ENCODE results near the gene CROCC. TPM values are rescaled to one million over a fixed set of nuclear protein-coding genes. Genes with fewer than 3 reads are reported as not detected.
"Not testable (repeated sequence)": the region's sequence is repeated elsewhere in the genome, so short reads cannot be mapped to it uniquely, and the experiment has no call there.

The CROCC gene
- total RNA-seq, 4 donors from 2014 or later = 15.2 to 33.1 (median 22.1) TPM

DNA sequence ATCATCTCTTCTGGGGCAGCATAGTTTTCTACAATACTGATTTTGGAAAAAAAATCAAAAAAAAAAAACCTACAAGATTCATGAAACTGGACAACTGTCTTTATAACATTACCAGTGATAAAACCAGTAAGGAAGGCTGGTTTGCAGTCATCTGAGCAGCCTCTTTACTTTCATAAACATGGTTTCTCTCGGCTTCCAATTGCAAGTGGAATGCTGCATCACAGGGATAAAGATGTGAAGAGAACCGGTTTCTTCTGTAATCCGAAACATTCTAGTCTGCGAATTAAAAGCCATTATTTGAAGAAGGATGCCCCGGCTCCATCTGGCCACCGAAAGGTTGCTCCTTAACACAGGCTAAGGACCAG lies 26.5 kb upstream of the CROCC start:
- DNase-seq; H3K4me1 ChIP-seq; intact Hi-C loops (cut with DNase I); H3K9me3 ChIP-seq; H3K36me3 ChIP-seq; H3K27me3 ChIP-seq: not testable (repeated sequence)
- TF ChIP-seq POLR2A (IDR thresholded peaks at IDR 0.05) = peak in 1 of 2 donors; percentile 40
- Histone ChIP-seq H3K4me3 (replicated peaks in 1 of 3) (peak overlapping the region in 2 of 3 donors; percentile 7 to 24), H3K27ac (peak overlapping the region; percentile 82 to 98 (median 90))
- WGBS, 2 donors = 3 to 6% methylated on average over 5 of the region's 6 CpGs

DNA sequence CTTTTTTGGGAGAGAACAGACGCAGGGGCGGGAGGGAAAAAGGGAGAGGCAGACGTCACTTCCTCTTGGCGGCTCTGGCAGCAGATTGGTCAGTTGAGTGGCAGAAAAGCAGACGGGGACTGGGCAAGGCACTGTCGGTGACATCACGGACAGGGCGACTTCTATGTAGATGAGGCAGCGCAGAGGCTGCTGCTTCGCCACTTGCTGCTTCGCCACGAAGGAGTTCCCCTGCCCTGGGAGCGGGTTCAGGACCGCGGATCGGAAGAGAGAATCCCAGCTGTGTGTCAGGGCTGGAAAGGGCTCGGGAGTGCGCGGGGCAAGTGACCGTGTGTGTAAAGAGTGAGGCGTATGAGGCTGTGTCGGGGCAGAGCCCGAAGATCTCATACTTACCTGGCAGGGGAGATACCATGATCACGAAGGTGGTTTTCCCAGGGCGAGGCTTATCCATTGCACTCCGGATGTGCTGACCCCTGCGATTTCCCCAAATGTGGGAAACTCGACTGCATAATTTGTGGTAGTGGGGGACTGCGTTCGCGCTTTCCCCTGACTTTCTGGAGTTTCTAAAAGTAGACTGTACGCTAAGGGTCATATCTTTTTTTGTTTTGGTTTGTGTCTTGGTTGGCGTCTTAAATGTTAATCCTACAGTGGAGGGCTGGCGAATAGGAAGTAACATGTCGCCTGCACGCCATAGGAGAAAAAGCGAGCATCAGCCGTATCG lies 26.0 kb upstream of the CROCC start, which contains the start of gene RNU1-2:
Gene RNU1-2, plus strand, starts transcription at position 383 of the 718 bp plus-strand sequence.
- peak in 1 of 2 donors; percentile 36 for TF ChIP-seq POLR2A (IDR thresholded peaks at IDR 0.05)

DNA sequence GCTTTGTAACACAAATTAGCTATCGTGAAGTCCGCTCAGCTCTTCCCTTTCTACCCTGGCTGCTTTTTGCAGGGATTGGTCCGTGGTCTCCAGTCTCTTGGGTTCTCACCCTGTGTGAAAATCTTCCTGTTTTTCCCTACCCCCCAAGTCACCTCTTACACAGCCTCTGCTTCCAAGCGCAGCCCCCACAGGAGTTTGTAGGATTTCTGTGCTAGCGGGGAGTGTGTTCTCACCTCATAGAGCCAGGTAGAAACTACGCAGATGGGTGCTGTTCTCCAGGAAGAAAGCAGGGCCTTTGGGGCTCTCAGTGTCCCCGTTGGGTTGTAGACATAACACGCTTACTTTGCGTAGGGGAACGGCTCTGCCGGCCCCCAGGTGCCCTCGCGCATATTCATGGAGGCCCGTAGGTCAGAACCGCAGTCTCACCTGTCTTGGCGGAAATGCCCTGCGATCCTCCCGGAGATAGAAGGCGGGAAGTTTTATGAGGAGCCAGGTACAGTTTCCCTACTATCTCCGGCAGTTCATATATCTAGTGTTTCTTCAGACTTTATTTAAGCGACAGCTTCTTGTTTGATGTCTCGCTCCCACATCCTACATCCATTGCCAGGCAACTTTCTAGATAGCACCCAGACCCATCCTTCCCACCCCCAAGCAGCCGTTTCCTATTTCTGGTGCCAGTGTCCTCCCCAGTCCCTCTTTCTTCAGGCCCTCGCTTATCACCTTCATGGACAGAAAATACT lies 25.2 kb upstream of the CROCC start:
- WGBS, 2 donors = 34 to 39% methylated on average over 23 to 24 of the region's 24 CpGs
- H3K27me3 ChIP-seq; intact Hi-C loops (cut with DNase I); H3K9me3 ChIP-seq; DNase-seq; H3K36me3 ChIP-seq; H3K4me3 ChIP-seq (replicated peaks in 1 of 3); H3K4me1 ChIP-seq: not testable (repeated sequence)
- H3K27ac ChIP-seq = peak overlapping the region; percentile 67 to 98 (median 90)

More for the DNA sequence above, 26.0 kb upstream of the CROCC start, which contains the start of gene RNU1-2:
- Histone ChIP-seq H3K27ac (peak within 1 kb of the TSS; percentile 82 to 98 (median 90)), H3K4me3 (replicated peaks in 1 of 3) (peak within 1 kb of the TSS in 2 of 3 donors; percentile 7 to 24)
- intact Hi-C loops (cut with DNase I); H3K4me1 ChIP-seq; H3K27me3 ChIP-seq; H3K36me3 ChIP-seq; H3K9me3 ChIP-seq: not testable (repeated sequence)
- peak; percentile 87 to 93 for DNase-seq
- WGBS, 2 donors = 0% methylated on average over 16 to 21 of the region's 39 CpGs

DNA sequence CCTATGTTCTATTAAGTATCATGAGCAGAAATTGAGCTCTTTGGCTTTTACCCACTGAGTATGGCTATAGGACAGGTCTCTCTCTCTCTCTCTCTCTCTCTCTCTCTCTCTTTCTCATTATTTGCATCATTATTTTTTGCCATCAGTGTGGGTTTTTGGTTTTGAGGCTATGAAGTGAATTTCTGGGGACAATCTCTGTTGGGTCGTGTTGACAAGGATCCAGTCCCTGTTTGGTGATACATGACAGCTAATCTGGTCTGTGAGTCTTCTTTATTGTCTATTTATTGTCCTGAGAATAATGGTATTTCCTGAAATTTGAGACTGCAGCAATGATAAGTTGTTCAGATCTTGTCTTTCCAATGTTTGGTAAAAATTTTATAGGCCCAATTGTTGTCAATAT lies 24.1 kb upstream of the CROCC start:
- 58 to 62% methylated on average over 1 of the region's 1 CpG for WGBS, 2 donors
- H3K4me3 ChIP-seq (replicated peaks in 1 of 3); DNase-seq; H3K36me3 ChIP-seq; H3K9me3 ChIP-seq; H3K27ac ChIP-seq; H3K4me1 ChIP-seq; intact Hi-C loops (cut with DNase I); H3K27me3 ChIP-seq: not testable (repeated sequence)

DNA sequence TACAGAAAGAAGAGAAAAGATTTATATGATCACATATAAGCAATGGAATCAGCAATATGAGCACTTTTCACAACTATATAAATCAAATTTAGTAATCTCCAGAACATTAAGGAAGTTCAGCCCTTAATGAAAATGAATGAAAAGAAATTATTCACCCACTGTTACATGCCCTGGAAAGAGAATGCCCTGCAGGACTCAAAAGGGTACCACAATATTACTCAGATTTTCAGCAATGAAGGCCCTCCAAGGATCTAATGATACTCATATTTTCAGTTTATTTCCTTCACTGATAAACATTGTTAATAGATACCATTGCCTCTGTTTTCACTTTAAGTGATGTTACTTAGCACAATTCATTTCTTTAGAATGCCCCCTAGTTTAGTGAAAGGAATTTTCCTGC lies 23.4 kb upstream of the CROCC start:
- H3K27ac ChIP-seq; DNase-seq; H3K27me3 ChIP-seq; H3K9me3 ChIP-seq; intact Hi-C loops (cut with DNase I); H3K4me3 ChIP-seq (replicated peaks in 1 of 3); H3K36me3 ChIP-seq; H3K4me1 ChIP-seq: not testable (repeated sequence)

DNA sequence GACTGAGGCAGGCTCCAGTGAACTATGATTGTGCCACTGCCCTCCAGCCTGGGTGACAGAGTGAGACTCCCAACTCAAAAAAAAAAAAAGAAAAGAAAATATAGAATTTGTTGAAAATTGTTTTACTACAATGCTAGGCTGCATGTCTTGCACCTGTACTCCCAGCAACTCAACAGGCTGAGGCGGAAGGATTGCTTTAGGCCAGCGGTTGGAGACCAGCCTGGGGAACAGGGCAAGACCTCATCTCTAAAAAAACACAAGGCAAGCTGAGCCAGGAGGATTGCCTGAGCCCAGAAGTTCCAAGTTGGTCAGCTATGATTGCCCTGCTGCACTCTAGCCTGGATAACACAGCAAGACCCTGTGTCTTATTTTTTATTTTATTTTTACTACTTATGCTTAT lies 22.7 kb upstream of the CROCC start:
- H3K4me3 ChIP-seq (replicated peaks in 1 of 3); H3K27me3 ChIP-seq; H3K27ac ChIP-seq; intact Hi-C loops (cut with DNase I); H3K9me3 ChIP-seq; H3K36me3 ChIP-seq; DNase-seq; H3K4me1 ChIP-seq: not testable (repeated sequence)
- WGBS, 2 donors = 55 to 78% methylated on average over 2 of the region's 2 CpGs

DNA sequence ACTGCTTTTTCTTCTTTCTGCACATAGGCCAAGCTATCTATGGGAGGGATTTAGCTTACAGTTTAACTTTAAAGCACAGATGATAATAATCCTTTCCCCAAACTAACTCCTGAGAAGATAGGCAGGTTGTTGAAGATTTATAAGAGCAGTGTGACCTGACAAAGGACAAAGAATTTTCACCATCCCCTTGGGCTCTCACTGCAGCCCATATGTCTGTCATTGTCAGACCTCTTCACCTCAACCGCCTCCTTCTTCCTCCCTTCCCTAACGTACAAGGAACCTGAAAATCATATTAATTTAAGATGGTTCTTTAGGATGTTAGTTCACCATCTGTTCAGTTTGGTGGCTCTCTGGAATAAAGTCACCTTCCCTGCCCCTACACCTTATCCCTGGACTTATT lies 21.0 kb upstream of the CROCC start:
- no peak overlapping the region for H3K27ac ChIP-seq
- no peak for TF ChIP-seq POLR2A (IDR thresholded peaks at IDR 0.05)
- TF ChIP-seq, protein P1, sequence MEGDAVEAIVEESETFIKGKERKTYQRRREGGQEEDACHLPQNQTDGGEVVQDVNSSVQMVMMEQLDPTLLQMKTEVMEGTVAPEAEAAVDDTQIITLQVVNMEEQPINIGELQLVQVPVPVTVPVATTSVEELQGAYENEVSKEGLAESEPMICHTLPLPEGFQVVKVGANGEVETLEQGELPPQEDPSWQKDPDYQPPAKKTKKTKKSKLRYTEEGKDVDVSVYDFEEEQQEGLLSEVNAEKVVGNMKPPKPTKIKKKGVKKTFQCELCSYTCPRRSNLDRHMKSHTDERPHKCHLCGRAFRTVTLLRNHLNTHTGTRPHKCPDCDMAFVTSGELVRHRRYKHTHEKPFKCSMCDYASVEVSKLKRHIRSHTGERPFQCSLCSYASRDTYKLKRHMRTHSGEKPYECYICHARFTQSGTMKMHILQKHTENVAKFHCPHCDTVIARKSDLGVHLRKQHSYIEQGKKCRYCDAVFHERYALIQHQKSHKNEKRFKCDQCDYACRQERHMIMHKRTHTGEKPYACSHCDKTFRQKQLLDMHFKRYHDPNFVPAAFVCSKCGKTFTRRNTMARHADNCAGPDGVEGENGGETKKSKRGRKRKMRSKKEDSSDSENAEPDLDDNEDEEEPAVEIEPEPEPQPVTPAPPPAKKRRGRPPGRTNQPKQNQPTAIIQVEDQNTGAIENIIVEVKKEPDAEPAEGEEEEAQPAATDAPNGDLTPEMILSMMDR (IDR thresholded peaks at IDR 0.05) = peak in 1 of 6 experiments; percentile 25
- intact Hi-C loops (cut with DNase I) = no loop called here
- no peaks in the 10 kb centered on the region for H3K9me3 ChIP-seq
- H3K36me3 ChIP-seq = no peaks in the 10 kb centered on the region
- no peak for DNase-seq
- H3K4me1 ChIP-seq = peaks cover 3 to 13% of the 10 kb centered on the region in 2 donors
- no peak overlapping the region for H3K4me3 ChIP-seq (replicated peaks in 1 of 3)
- WGBS, 2 donors = 58 to 80% methylated on average over 2 of the region's 2 CpGs
- no peaks in the 10 kb centered on the region for H3K27me3 ChIP-seq

DNA sequence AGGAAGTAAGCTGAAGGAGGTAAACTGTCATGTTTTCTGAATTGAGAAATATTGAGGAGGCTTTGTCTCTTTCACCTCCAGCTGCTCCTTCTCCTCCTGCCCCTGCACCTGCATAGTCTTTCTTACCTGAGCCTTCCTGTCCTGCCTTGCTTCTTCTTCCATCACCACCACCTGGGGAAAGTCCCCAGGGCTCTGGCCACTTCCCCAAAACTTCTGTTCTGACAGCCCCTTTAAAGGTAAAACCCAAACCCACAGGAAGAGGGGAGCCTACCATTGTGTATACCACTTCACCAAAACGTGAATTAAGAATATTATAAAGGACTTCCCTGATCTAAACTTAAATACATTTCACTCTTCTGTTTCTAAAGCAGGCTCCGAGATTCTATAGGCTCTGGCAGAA lies 20.4 kb upstream of the CROCC start:
- H3K27me3 ChIP-seq; DNase-seq; H3K36me3 ChIP-seq; H3K4me3 ChIP-seq (replicated peaks in 1 of 3); H3K27ac ChIP-seq; H3K9me3 ChIP-seq; intact Hi-C loops (cut with DNase I): not testable (repeated sequence)
- 57 to 76% methylated on average over 2 of the region's 2 CpGs for WGBS, 2 donors
- peaks cover 3 to 13% of the 10 kb centered on the region in 2 donors for H3K4me1 ChIP-seq

Measured in thyroid gland (tissue), 4 donors.